ENCODE measurements around the gene APOBR. TPM values are rescaled to one million over a fixed set of nuclear protein-coding genes. Genes with fewer than 3 reads are reported as not detected.

Gene APOBR
- total and polyA plus RNA-seq, 2 donors (not counting 3 experiments of a cell fraction or from before 2014, with no cell fraction given) = not detected

DNA sequence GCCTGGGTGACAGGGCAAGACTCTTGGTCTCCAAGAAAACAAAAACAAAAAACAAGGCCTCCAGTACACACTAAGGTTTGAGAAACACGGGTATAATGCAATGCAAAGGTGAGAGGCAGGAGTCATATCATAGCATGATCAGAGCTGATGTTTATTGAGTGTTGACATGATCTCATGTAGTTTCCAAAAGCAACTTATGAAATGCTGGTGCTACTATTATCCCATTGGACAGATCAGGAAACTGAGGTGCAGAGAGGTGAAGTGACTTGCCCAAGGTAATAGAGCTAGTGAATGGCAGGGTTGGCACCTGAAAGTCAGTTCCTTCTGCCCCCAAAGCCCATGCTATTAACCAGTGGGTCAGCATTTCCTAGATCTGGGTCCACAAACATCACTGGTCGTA, 19.2 kb upstream of the APOBR start:
- no peaks in the 10 kb centered on the region for H3K9me3 ChIP-seq (replicated peaks; ENCODE audit: control insufficient read depth, insufficient read depth, low read length)
- peaks cover 0 to 9% of the 10 kb centered on the region in 2 experiments for H3K36me3 ChIP-seq (ENCODE audit: control insufficient read depth in 2 of 2, extremely low read depth in 1 of 2, insufficient read depth in 2 of 2, low read length in 2 of 2)
- H4K20me1 ChIP-seq (replicated peaks; ENCODE audit: control insufficient read depth, extremely low read depth, insufficient read depth, low read length) = no peaks in the 10 kb centered on the region
- H3K4me3 ChIP-seq (replicated peaks in 1 of 3; ENCODE audit: insufficient read depth in 1 of 3, low read depth in 1 of 3, low read length in 3 of 3) = no peak overlapping the region
- H3K4me1 ChIP-seq (ENCODE audit: control insufficient read depth, extremely low read depth, insufficient read depth, low read length) = no peaks in the 10 kb centered on the region
- no TSS peak for BruUV-seq (replicated peaks)
- DNase-seq (ENCODE audit: low read depth, low spot score) (no peak), FAIRE-seq (no peak)
- no peaks in the 10 kb centered on the region for H3K79me2 ChIP-seq (ENCODE audit: control insufficient read depth, insufficient read depth, low read length)
- intact Hi-C loops (cut with micrococcal nuclease) (no loop called here), dilution Hi-C loops (cut with MboI; ENCODE audit: extremely low pct_ligation_motif_present, low sequenced_read_pairs) (no loop called here)
- ChIA-PET CTCF (no interaction called here), POLR2A (no interaction called here)
- H3K4me2 ChIP-seq (ENCODE audit: insufficient read depth, low read length) = no peak overlapping the region
- H2AFZ ChIP-seq (ENCODE audit: low read depth, low read length) = no peak overlapping the region
- no peak overlapping the region for H3K27ac ChIP-seq (ENCODE audit: insufficient read depth, low read depth, low read length)
- H3K9me1 ChIP-seq (replicated peaks; ENCODE audit: control insufficient read depth, extremely low read depth, insufficient read depth, low read length) = no peaks in the 10 kb centered on the region
- no peak for TF ChIP-seq POLR2AphosphoS5 (IDR thresholded peaks at IDR 0.05; ENCODE audit: insufficient read depth, low read depth, low read length)
- no peak for TF ChIP-seq GATA2 (IDR thresholded peaks at IDR 0.05; ENCODE audit: insufficient read depth, insufficient read length, low read depth, low read length)
- TF ChIP-seq, protein P1, sequence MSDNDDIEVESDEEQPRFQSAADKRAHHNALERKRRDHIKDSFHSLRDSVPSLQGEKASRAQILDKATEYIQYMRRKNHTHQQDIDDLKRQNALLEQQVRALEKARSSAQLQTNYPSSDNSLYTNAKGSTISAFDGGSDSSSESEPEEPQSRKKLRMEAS (IDR thresholded peaks at IDR 0.05; ENCODE audit: insufficient read depth, insufficient read length) = no peak
- TF ChIP-seq, protein P2, sequence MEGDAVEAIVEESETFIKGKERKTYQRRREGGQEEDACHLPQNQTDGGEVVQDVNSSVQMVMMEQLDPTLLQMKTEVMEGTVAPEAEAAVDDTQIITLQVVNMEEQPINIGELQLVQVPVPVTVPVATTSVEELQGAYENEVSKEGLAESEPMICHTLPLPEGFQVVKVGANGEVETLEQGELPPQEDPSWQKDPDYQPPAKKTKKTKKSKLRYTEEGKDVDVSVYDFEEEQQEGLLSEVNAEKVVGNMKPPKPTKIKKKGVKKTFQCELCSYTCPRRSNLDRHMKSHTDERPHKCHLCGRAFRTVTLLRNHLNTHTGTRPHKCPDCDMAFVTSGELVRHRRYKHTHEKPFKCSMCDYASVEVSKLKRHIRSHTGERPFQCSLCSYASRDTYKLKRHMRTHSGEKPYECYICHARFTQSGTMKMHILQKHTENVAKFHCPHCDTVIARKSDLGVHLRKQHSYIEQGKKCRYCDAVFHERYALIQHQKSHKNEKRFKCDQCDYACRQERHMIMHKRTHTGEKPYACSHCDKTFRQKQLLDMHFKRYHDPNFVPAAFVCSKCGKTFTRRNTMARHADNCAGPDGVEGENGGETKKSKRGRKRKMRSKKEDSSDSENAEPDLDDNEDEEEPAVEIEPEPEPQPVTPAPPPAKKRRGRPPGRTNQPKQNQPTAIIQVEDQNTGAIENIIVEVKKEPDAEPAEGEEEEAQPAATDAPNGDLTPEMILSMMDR (IDR thresholded peaks at IDR 0.05; ENCODE audit: extremely low read depth in 1 of 2, insufficient read depth in 1 of 2, low read depth in 1 of 2, low read length in 2 of 2) = no peak
- no peak for TF ChIP-seq MYC (IDR thresholded peaks at IDR 0.05; ENCODE audit: low read depth, low read length)
- no peak for TF ChIP-seq POLR2A (IDR thresholded peaks at IDR 0.05; ENCODE audit: low read depth, low read length)
- H3K9ac ChIP-seq (replicated peaks; ENCODE audit: extremely low read depth, insufficient read depth, low read length) = no peak overlapping the region
- H3K27me3 ChIP-seq (ENCODE audit: control insufficient read depth in 2 of 2, insufficient read depth in 2 of 2, low read length in 2 of 2) = no peaks in the 10 kb centered on the region

Data from endothelial cell of umbilical vein (primary cell).